ENCODE results near the gene VAMP3. TPM values are rescaled to one million over a fixed set of nuclear protein-coding genes. Genes with fewer than 3 reads are reported as not detected.

Gene VAMP3
- polyA plus RNA-seq, 3 donors, result 99.5 to 113 (median 103) TPM

DNA sequence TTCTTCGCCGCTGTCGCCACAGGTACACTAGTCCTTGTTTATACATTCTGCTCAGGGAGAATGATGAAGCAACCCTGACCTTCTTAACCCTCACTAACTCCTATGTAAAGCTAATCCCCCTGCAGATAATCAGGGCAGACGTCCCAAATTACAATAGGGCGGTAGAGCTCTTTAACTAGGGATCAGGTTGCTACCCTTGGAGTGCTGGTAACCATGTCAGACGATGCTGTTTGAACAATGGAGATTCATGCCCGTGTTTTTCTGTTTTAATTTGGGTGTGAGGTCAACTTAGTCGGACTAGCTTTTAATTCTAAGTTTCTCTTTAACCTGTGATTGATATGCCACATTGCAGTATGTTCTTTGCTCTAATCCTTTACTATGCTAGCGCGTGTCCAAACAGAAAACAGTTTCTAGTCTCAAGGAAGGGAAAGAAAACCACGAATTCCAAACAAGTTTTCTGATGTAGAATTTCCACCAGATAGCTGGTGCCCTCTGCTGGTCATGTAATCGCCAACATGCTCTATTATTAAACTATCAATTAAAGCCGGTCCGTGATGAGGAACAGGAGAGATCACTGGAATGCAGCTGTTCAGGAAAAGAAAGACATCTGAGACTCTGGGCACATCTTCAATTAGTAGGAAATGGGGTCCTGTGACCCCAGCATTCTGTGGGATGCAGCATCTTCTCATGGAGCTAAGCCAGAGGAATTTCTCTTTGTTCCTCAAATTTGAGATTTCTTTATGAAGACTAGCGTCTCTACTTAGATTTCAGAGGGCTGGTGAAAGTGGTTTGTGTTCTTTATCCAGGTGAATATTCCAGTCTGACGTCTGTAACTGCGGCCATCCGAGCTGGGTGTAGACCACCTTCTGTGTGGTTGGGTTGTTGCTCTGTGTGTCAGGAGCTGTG is 18.3 kb upstream of the VAMP3 start:
- peak; percentile 20 to 86 (median 75) for DNase-seq (ENCODE audit: extremely low read depth in 1 of 11, low read depth in 9 of 11, low spot score in 4 of 11)

DNA sequence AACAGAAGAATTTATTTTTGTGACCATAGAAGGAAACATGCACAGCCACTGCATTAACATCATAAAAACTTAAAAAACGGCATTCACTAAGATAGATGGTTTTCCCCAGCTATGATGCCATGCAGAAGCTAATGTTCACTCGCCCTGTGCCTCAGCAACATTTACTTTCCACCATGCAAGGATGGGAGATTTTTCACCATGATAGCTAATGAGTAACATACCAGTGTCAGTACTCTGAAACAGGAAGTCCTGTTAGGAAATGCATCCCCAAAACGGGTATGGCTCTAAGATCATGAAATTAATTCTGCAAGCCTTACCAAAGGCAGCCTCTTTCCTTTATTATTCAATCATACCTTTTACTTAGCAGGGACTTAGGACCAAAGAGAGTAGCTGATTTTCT is 17.5 kb upstream of the VAMP3 start:
- no peak for DNase-seq (ENCODE audit: extremely low read depth in 1 of 11, low read depth in 9 of 11, low spot score in 4 of 11)

DNA sequence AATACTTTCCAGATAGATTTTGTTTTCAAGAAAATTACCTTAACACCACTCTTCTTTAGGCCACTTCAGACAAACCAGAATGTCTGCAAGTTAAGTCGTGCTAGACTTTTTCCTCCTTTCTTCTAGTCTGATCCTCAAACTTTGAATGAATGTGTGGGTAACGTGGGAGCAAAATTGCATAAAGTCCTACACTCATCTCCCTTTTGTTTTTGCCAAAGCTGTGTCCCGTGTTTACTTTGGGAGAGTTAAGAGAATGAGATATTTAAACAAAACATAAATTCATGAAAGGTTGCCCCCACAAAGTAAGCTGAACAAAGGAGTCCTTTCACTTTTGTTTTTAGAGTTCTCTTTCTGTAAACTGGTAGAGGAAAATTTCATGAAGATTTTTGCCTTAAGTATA is 16.9 kb upstream of the VAMP3 start:
- no peak for DNase-seq (ENCODE audit: extremely low read depth in 1 of 11, low read depth in 9 of 11, low spot score in 4 of 11)

DNA sequence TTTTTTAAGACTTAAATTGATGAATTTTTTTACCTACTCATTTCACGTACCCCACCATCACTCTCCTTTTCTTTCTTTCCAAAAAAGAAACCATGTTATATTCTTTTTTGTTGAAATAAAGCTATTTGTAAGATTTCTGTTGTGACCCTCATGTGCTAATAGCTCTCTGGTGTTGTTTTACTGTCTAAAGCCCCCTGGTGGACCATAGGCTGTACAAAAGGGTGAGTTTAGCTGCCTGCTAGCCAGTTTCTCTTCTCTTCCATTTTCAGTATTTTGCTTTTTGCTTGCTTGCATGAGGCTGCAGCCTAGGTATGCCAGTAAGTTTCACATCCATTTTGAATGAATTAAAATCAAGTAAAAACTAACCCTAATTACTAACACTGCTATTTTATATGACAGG is 15.6 kb upstream of the VAMP3 start:
- DNase-seq (ENCODE audit: extremely low read depth in 1 of 11, low read depth in 9 of 11, low spot score in 4 of 11), result peak in 2 of 11 donors; percentile 17 to 21

GRCh38 chr1:7760245-7760644 is 10.9 kb upstream of the VAMP3 start:
- DNase-seq (ENCODE audit: extremely low read depth in 1 of 11, low read depth in 9 of 11, low spot score in 4 of 11), result no peak

- no peak for DNase-seq (ENCODE audit: extremely low read depth in 1 of 11, low read depth in 9 of 11, low spot score in 4 of 11)
Measured at GRCh38 chr1:7761103-7761502, 10.0 kb upstream of the VAMP3 start.

DNA sequence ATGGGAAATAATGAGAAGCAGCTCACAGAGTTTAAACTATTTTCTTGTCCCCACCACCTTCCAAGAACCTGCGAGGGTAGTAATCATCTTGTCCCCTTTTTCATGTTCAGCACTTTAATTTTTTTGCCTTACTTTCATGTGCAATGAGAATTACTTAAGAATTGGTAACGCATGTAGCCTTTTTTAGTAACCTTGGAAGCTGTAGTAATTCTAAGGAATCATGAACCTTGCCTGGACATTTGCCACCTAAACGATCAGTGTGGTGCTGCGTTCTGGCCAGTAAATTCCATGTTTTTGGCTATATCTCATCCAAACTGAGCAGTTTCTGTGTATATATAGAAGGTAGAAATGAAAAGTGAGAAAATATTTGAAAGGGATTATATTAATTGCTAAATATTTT is 3.9 kb upstream of the VAMP3 start:
- no peak for DNase-seq (ENCODE audit: extremely low read depth in 1 of 11, low read depth in 9 of 11, low spot score in 4 of 11)

- DNase-seq (ENCODE audit: extremely low read depth in 1 of 11, low read depth in 9 of 11, low spot score in 4 of 11), result no peak
Measured at GRCh38 chr1:7768583-7768982, 2.5 kb upstream of the VAMP3 start.

GRCh38 chr1:7769673-7770412 is 1.3 kb upstream of the VAMP3 start:
- no peak for DNase-seq (ENCODE audit: extremely low read depth in 1 of 11, low read depth in 9 of 11, low spot score in 4 of 11)

- DNase-seq (ENCODE audit: extremely low read depth in 1 of 11, low read depth in 9 of 11, low spot score in 4 of 11), result no peak
Measured at GRCh38 chr1:7770669-7770996, 463 bp upstream of the VAMP3 start.

GRCh38 chr1:7771823-7772299 is 765 bp downstream of the VAMP3 start:
- no peak for DNase-seq (ENCODE audit: extremely low read depth in 1 of 11, low read depth in 9 of 11, low spot score in 4 of 11)

DNA sequence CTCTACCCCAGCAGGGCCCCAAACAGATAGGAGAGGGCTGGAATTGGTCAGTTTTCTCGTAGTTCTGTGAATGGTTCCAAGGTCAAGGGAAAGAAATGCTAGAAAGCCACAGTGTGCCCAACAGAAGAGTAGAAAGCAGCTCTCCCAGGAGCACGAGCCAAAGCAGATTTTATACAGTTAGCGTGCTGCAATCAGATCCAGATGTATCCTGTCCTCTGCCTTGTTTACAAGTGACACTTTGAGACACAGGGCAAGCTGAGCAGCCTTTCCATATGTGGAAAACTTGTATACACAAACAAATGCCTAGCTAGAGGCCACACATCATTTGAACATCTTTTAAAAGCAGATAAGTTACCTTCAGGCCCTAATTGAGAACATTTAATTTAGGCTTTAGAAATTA is 6.5 kb downstream of the VAMP3 start:
- DNase-seq (ENCODE audit: extremely low read depth in 1 of 11, low read depth in 9 of 11, low spot score in 4 of 11), result peak in 2 of 11 donors; percentile 20 to 40

DNA sequence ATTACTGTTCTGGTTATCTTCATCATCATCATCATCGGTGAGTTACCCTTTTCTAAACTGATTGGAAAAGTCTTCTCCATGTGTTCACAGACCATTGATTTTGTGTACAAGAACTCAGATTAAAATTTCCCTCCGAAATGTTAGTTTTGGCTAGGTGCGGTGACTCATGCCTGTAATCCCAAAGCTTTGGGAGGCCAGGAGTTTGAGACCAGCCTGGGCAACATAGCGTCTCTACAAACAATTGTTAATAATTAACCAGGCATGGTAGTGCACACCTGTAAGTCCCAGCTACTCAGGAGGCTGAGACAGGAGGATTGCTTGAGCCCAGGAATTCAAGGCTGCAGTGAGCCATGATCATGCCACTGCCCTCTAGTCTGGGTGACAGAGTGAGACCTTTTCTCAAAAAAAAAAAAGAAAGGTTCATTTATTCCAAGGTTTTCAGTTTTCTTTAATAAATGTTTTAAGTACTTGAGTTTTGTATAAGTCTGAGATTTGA is 7.1 kb downstream of the VAMP3 start:
- no peak for DNase-seq (ENCODE audit: extremely low read depth in 1 of 11, low read depth in 9 of 11, low spot score in 4 of 11)

DNA sequence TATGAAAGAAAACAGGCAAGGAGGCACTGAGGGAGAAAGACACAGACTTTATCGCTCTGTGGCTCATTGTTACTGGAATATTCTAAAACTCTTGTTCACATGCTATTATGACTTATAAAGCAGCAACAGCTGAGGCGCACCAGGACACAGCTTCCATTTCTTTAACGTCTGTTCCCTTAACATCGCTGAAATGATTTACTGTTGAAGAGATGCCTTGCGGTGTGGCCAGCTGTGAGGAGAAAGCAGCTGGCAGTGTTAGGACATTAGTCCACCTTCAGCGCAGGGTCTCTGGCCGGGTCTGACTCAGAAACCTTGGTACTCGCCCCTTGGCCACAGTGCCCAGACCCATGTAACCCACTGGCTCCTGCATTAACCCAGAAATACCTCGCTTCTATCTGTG is 9.9 kb downstream of the VAMP3 start:
- DNase-seq (ENCODE audit: extremely low read depth in 1 of 11, low read depth in 9 of 11, low spot score in 4 of 11), result no peak

- DNase-seq (ENCODE audit: extremely low read depth in 1 of 11, low read depth in 9 of 11, low spot score in 4 of 11), result no peak
Measured at GRCh38 chr1:7781501-7781900, 10.4 kb downstream of the VAMP3 start.

- DNase-seq (ENCODE audit: extremely low read depth in 1 of 11, low read depth in 9 of 11, low spot score in 4 of 11), result no peak
Measured at GRCh38 chr1:7781923-7782495, 10.9 kb downstream of the VAMP3 start.

- peak in 3 of 11 donors; percentile 16 to 34 (median 26) for DNase-seq (ENCODE audit: extremely low read depth in 1 of 11, low read depth in 9 of 11, low spot score in 4 of 11)
Measured at GRCh38 chr1:7783178-7783711, 12.1 kb downstream of the VAMP3 start.

- peak; percentile 84 to 96 (median 93) for DNase-seq (ENCODE audit: extremely low read depth in 1 of 11, low read depth in 9 of 11, low spot score in 4 of 11)
Measured at GRCh38 chr1:7783826-7784491, 12.9 kb downstream of the VAMP3 start, which contains the start of gene PER3. PER3 (plus strand) TSS chr1:7784291; CDS start chr1:7784878, 587 bp downstream.

Data from renal cortex interstitium (tissue), 11 donors.